B cell (primary cell): Measurements from ENCODE around the gene MCTP1.

Experiments
- EZH2 ChIP-seq: IDR thresholded peaks from 2 replicates; pipeline ENCODE4 v1.6.1; 2012; ENCODE audit warnings: borderline replicate concordance, low read depth, mild to moderate bottlenecking, moderate library complexity, low read length; ENCODE audit not compliant: insufficient read depth, poor library complexity, severe bottlenecking
- TF ChIP-seq, protein P1 (sequence below): fragments of 200-600 bp; IDR thresholded peaks from one replicate; pipeline ENCODE4 v1.8.0; 2022; ENCODE audit warnings: antibody characterized with exemption, mild to moderate bottlenecking

GRCh38 chr5:95280401-95281095, 4.3 kb downstream of the MCTP1 start:
- TF ChIP-seq, protein P1, sequence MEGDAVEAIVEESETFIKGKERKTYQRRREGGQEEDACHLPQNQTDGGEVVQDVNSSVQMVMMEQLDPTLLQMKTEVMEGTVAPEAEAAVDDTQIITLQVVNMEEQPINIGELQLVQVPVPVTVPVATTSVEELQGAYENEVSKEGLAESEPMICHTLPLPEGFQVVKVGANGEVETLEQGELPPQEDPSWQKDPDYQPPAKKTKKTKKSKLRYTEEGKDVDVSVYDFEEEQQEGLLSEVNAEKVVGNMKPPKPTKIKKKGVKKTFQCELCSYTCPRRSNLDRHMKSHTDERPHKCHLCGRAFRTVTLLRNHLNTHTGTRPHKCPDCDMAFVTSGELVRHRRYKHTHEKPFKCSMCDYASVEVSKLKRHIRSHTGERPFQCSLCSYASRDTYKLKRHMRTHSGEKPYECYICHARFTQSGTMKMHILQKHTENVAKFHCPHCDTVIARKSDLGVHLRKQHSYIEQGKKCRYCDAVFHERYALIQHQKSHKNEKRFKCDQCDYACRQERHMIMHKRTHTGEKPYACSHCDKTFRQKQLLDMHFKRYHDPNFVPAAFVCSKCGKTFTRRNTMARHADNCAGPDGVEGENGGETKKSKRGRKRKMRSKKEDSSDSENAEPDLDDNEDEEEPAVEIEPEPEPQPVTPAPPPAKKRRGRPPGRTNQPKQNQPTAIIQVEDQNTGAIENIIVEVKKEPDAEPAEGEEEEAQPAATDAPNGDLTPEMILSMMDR = no peak
- no peak for TF ChIP-seq EZH2
